Head of caudate nucleus (tissue), 42 donors: ENCODE results near the gene FRMD1.
A peak's percentile ranks its signal among the peaks of the same experiment; 100 is the strongest.

ENCODE experiments used
- DNase-seq, 42 donors: peaks; one replicate each; pipeline versions ENCODE4 v3.0.0 to v3.0.0-alpha.2; 2020 to 2021; ENCODE audit warnings: mixed read lengths in 7 of 42
- intact Hi-C: fragments of 100-400 bp; cut with DNase I; formaldehyde crosslinking; loops from one replicate; pipeline ENCODE4 v1.15.0; 2022

The FRMD1 gene

GRCh38 chr6:168051648-168052047 lies 27.4 kb downstream of the FRMD1 start:
- DNase-seq: no peak
- intact Hi-C loops: no loop called here

- DNase-seq: peak in 21 of 42 donors; percentile 12 to 75 (median 45)
- intact Hi-C loops: no loop called here
Measured at GRCh38 chr6:168050881-168051586, 28.0 kb downstream of the FRMD1 start.

GRCh38 chr6:168050225-168050880 lies 28.7 kb downstream of the FRMD1 start:
- DNase-seq: no peak
- intact Hi-C loops: no loop called here

GRCh38 chr6:168049706-168050224 lies 29.2 kb downstream of the FRMD1 start:
- DNase-seq: no peak
- intact Hi-C loops: no loop called here

- intact Hi-C loops: no loop called here
- DNase-seq: no peak
Measured at GRCh38 chr6:168049277-168049676, 29.7 kb downstream of the FRMD1 start.

- DNase-seq: peak in 1 of 42 donors; percentile 31
- intact Hi-C loops: no loop called here
Measured at GRCh38 chr6:168048724-168049025, 30.3 kb downstream of the FRMD1 start.

- DNase-seq: peak; percentile 53 to 94 (median 83)
- intact Hi-C loops: no loop called here
Measured at GRCh38 chr6:168047841-168048723, 30.9 kb downstream of the FRMD1 start.

- intact Hi-C loops: no loop called here
- no peak for DNase-seq
Measured at GRCh38 chr6:168046696-168047095, 32.3 kb downstream of the FRMD1 start.

- intact Hi-C loops: no loop called here
- DNase-seq: no peak
Measured at GRCh38 chr6:168045706-168046620, 33.0 kb downstream of the FRMD1 start.

- intact Hi-C loops: no loop called here
- DNase-seq: no peak
Measured at GRCh38 chr6:168045141-168045691, 33.8 kb downstream of the FRMD1 start.

GRCh38 chr6:168044521-168045130 lies 34.4 kb downstream of the FRMD1 start:
- intact Hi-C loops: no loop called here
- no peak for DNase-seq

GRCh38 chr6:168043848-168044415 lies 35.1 kb downstream of the FRMD1 start:
- DNase-seq: no peak
- intact Hi-C loops: no loop called here

GRCh38 chr6:168043193-168043847 lies 35.7 kb downstream of the FRMD1 start:
- DNase-seq: peak in 1 of 42 donors; percentile 5
- intact Hi-C loops: no loop called here

GRCh38 chr6:168042426-168043192 lies 36.4 kb downstream of the FRMD1 start:
- peak in 1 of 42 donors; percentile 22 for DNase-seq

GRCh38 chr6:168041928-168042327 lies 37.1 kb downstream of the FRMD1 start:
- intact Hi-C loops: no loop called here
- peak in 2 of 42 donors; percentile 16 to 25 for DNase-seq

More at GRCh38 chr6:168042426-168043192, 36.4 kb downstream of the FRMD1 start:
- intact Hi-C loops: no loop called here

GRCh38 chr6:168040856-168041496 lies 38.0 kb downstream of the FRMD1 start:
- intact Hi-C loops: no loop called here
- peak in 2 of 42 donors; percentile 0 to 17 for DNase-seq
